RWPE1 (cell line): ENCODE results near the gene LEAP2.

Experiments
- CTCF ChIA-PET: fragments of 350-600 bp; sonication (Branson Sonifier 250); formaldehyde crosslinking; extraction: SDS; loops from one replicate; lab custom pipeline; 2021; lab: Yijun Ruan, JAX
- POLR2A ChIA-PET: fragments of 400-600 bp; formaldehyde crosslinking; extraction: SDS; loops from one replicate; lab custom pipeline; 2020; ENCODE audit warnings: antibody characterized with exemption; ENCODE audit not compliant: low non-redundant PET; lab: Yijun Ruan, JAX
- DNase-seq: peaks from one replicate; pipeline ENCODE4 v3.0.0; 2012; ENCODE audit warnings: low spot score
- H3K27ac ChIP-seq: fragments of 450-650 bp; 2 replicates; pipeline ENCODE4 v1.5.1; 2017
- TF ChIP-seq, protein P1 (sequence below): fragments of 450-650 bp; conservative IDR thresholded peaks from 2 replicates; pipeline ENCODE4 v1.5.1; 2017; ENCODE audit warnings: low read depth, mild to moderate bottlenecking

LEAP2 gene

GRCh38 chr5:132840313-132840712 is 33.2 kb upstream of the LEAP2 start:
- POLR2A ChIA-PET: no interaction called here
- TF ChIP-seq, protein P1, sequence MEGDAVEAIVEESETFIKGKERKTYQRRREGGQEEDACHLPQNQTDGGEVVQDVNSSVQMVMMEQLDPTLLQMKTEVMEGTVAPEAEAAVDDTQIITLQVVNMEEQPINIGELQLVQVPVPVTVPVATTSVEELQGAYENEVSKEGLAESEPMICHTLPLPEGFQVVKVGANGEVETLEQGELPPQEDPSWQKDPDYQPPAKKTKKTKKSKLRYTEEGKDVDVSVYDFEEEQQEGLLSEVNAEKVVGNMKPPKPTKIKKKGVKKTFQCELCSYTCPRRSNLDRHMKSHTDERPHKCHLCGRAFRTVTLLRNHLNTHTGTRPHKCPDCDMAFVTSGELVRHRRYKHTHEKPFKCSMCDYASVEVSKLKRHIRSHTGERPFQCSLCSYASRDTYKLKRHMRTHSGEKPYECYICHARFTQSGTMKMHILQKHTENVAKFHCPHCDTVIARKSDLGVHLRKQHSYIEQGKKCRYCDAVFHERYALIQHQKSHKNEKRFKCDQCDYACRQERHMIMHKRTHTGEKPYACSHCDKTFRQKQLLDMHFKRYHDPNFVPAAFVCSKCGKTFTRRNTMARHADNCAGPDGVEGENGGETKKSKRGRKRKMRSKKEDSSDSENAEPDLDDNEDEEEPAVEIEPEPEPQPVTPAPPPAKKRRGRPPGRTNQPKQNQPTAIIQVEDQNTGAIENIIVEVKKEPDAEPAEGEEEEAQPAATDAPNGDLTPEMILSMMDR: no peak
- CTCF ChIA-PET: interaction anchor here (0.5 to 0.7 kb wide), 2 partner anchors 26 to 43 kb away, joined by 3 read pairs; partner anchors contain the start of gene GDF9
- no peak overlapping the region for H3K27ac ChIP-seq
- DNase-seq: no peak

- TF ChIP-seq, protein P1: no peak
- CTCF ChIA-PET: interaction anchor here (0.6 to 1.2 kb wide), 2 partner anchors 21 to 384 kb away, joined by 3 to 4 read pairs; no protein-coding TSS in a partner anchor
- H3K27ac ChIP-seq: peak overlapping the region; percentile 48
- no peak for DNase-seq
- POLR2A ChIA-PET: interaction anchor here (0.7 kb wide), 1 partner anchor 15 kb away, joined by 3 read pairs; no protein-coding TSS in a partner anchor
Measured at GRCh38 chr5:132840896-132841295, 32.6 kb upstream of the LEAP2 start.

- DNase-seq: no peak
- CTCF ChIA-PET: interaction anchor here (0.6 to 1.2 kb wide), 2 partner anchors 21 to 383 kb away, joined by 3 to 4 read pairs; no protein-coding TSS in a partner anchor
- POLR2A ChIA-PET: interaction anchor here (0.7 kb wide), 1 partner anchor 15 kb away, joined by 3 read pairs; no protein-coding TSS in a partner anchor
- TF ChIP-seq, protein P1: no peak
- peak overlapping the region; percentile 48 for H3K27ac ChIP-seq
Measured at GRCh38 chr5:132841305-132841704, 32.2 kb upstream of the LEAP2 start.

DNA sequence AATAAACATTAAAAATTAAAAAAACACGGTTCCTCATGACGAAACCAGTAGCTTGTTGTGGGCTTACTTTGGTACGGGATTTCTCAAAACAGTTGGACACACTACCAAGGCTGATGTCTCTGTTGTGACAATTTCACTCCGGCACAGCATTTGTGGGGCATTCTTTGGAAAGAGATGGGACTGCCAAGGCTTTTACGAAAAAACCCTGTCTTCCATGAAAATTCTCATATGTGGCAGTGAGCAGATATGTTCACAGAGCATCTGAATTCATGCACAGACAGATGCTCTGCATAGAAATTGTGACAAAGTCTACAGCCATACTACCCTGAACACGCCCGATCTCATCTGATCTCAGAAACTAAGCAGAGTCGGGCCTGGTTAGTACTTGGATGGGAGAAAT is 25.2 kb upstream of the LEAP2 start:
- POLR2A ChIA-PET: no interaction called here
- TF ChIP-seq, protein P1: no peak
- DNase-seq: no peak
- CTCF ChIA-PET: interaction anchor here (0.6 to 0.7 kb wide), 2 partner anchors 21 to 159 kb away, joined by 3 read pairs; no protein-coding TSS in a partner anchor
- no peak overlapping the region for H3K27ac ChIP-seq

DNA sequence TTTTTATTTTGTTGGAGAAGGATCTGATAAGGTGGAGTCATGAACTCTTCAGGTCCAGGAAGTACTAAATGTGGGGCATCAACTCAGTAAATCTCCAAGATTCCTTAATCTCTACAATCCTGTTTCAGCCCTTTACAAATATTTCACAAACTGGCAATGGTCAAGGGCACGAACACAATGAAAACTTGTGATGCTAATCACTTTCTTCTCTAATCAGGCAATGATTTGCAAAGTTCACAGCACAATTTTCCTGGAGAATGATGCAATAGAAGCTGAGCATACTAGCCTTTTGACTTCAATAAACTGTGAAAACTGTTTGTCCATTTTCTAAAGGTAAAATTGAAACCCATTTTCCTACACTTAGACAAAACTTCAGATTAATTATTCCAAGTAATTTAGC is 24.1 kb upstream of the LEAP2 start:
- POLR2A ChIA-PET: no interaction called here
- TF ChIP-seq, protein P1: no peak
- DNase-seq: no peak
- CTCF ChIA-PET: no interaction called here
- H3K27ac ChIP-seq: no peak overlapping the region

DNA sequence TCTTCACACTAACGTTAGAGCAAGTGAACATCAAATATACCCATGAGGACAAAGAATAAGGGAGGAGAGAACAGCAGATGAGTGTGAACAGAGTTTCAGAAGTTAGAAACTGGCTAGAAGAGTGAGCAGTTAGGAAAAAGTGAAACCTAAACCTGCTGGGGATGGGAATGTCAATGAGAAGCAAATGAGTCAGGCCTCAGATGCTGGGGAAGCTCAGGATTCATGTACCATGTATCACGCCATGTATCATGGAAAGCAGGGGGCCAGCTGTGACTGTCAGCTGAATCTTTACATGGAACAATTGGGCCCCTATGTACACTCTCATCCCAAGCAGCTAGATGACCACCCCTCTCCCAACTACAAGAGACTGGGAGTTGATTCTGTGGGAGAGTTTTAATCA is 23.4 kb upstream of the LEAP2 start:
- POLR2A ChIA-PET: no interaction called here
- no peak overlapping the region for H3K27ac ChIP-seq
- CTCF ChIA-PET: interaction anchor here (0.5 kb wide), 1 partner anchor 67 kb away, joined by 3 read pairs; no protein-coding TSS in a partner anchor
- no peak for DNase-seq
- TF ChIP-seq, protein P1: no peak
